CD4-positive, alpha-beta T cell treated with Interleukin-1 beta for 1 hour (primary cell): ENCODE measurements around the gene FAM210A.
"Not testable (repeated sequence)": the region's sequence is repeated elsewhere in the genome, so short reads cannot be mapped to it uniquely, and the experiment has no call there.

Source experiments
- DNase-seq, 2 donors: peaks; one replicate each; pipeline ENCODE4 v3.0.0-alpha.2; 2020 to 2022

Gene FAM210A, protein sequence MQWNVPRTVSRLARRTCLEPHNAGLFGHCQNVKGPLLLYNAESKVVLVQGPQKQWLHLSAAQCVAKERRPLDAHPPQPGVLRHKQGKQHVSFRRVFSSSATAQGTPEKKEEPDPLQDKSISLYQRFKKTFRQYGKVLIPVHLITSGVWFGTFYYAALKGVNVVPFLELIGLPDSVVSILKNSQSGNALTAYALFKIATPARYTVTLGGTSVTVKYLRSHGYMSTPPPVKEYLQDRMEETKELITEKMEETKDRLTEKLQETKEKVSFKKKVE

DNA sequence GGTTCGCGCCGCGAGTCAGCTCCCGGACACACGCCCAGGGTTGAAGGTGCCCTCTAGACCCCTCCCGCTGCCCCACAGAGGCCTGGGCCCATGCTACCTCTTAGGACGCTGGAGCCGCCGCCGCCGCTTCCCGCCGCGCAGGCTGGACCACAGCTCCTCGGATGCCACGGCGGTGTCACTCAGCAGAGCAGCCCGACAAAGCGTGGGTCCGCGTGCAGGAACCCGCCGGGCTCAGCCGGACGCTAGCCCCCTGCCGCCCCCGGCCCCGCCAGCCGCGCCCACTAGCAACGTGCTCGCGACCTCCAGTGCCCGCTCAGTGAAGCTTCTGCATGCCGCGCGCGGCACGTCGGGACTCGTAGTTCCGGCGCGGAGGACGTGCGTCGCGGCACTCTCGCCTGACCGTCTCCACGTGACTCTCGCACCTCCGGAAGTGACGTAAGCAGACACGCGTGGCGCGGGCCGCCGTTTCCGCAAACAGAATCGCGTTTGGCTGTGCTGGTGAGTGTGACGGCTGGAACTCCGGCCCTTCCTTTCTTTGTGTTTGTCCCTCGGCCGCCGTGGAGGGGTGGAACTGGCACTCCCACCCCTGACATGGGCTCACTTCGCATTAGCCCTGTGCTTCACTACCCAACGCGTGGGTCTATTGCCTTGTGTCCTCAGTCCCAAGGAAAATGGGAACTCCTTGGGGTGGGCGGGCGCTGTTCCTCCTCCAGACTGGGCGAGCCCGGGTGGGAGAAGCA lies at the start of gene FAM210A, which contains the start of gene RNMT:
Gene FAM210A, minus strand, starts transcription at position 327 of the 740 bp plus-strand sequence. CDS start 44,481 bp downstream, outside the sequence.
Gene RNMT, plus strand, starts transcription at position 442 of the 740 bp plus-strand sequence. CDS start 4,845 bp downstream, outside the sequence.
- peak; percentile 93 to 95 for DNase-seq

DNA sequence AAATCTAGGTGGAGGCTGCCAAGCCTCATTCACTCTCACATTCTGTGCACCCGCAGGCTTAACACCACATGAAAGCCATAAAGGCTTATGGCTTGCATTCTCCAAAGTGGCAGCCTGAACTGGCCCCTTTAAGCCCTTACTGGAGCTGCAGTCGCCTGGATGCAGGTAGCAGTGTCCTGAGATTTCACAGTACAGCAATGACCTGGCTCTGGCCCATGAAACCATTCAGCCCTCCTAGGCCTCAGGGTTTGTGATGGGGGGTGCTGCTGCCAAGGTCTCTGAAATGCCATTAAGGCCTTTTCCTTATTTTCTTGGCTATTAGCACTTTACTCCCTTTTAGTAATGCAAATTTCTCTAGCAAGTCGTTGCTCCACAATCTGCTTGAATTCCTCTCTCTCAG lies 48.7 kb upstream of the FAM210A start:
- no peak for DNase-seq

DNA sequence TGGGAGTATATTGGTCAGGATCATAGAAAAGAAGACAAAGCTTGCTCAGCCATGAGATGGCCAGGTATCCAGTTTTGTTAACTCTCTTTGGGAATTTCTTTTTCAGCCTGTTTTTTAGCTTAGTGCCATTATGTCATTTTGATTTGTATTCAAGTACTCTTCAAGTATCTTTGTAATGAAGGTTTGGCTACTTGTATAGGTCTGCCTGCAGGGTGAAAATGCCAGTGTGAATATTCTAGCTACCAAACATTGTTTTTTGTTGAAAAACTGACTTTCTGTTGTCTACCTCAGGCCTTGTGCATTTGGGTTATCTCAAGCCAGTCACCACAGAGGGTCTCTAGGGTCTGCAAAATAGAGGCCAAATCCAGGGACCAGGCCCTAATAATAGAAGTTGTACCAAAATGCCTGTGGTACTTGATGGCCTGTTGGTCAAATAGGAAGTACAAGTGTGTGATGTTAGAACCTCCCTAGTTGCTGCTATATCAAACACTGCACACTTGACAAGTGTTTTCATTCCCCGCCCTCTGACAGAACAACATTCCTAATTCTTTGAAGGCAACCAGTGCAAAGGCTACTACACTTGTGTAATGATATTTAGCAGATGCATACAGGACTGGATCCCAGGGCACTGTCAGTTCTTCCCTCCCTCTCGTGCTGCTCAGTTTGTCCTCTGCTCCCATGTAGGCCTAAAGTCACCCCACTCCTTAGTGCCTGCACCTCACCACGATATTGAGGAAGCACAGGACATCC lies 36.5 kb upstream of the FAM210A start:
- no peak for DNase-seq

DNA sequence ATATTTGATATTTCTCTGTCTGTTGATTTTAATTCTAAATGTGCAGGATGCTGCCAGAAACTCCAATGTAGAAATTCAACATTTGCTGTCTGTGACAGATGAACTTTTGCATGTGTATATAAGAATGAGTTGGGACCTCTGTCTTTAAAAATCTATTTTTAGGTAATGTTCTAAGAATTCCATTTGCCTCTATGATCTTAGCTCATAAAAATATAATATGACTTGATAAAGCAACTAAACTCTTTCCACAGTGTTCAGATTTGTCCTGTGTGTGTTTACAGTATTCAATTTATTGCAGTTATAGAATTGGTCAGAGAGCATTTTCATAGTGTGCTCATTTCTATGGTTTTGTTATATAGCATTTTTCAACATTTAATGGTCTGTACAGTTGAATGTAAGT lies 33.7 kb upstream of the FAM210A start:
- no peak for DNase-seq

DNA sequence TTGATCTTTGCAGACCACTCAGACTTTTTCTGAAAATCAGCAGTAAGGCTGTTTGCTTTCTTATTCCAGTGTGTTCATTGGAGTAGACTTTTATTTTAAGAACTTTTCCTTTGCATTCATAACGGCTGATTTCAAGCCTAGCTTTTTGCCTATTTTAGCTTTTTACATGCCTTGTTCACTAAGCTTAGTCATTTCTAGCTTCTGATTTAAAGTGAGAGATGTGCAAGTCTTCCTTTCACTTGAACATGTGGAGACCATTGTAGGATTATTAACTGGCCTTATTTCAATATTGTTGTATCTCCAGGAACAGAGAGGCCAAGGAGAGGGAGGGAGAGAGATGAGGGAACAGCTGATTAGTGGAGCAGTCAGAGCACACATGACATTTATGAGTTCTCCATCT lies 32.3 kb upstream of the FAM210A start:
- no peak for DNase-seq

DNA sequence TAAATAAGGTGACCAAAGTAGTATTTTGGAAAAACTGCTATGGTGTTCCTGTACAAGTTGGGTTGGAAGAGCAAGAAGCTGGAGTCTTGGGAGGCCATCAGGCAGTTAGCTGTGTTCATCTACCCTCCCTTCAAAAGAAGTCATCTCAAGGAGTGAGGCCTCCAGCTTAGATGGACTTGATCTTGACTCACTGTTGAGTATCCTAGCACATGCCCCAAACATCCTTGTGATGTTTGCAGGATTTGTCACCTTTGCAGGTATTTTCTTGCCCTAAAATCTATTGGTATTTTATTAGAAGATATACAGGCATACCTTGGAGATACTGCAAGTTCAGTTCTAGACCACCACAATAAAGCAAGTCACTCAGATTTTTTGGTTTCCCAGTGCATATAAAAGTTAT lies 30.3 kb upstream of the FAM210A start:
- DNase-seq: no peak

DNA sequence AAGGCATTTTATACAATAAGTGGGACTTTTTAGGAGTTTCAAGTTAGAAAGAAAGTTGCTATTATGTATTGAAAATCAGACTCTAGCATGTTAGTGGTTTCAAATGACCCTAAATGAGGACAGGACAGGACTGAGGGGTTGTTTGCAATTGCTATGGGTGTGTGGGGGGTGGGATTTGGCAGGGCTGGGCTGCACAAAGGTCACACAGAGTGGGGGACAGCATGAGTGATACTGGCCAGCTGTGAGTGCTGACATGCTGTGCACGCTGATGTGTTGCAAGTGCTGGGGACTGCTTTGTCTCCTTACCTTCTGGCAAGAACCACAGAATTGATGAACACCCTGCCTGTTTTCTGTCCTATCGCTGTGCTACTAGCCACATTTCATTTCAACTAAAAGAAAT lies 29.9 kb upstream of the FAM210A start:
- no peak for DNase-seq

DNA sequence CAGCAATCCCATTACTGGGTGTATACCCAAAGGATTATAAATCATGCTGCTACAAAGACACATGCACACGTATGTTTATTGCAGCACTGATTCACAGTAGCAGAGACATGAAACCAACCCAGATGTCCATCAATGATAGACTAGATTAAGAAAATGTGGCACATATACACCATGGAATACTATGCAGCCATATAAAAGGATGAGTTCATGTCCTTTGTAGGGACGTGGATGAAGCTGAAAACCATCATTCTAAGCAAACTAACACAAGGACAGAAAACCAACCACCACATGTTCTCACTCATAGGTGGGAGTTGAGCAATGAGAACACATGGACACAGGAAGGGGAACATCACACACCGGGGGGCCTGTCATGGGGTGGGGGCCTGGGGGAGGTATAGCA lies 25.2 kb upstream of the FAM210A start:
- DNase-seq: not testable (repeated sequence)

DNA sequence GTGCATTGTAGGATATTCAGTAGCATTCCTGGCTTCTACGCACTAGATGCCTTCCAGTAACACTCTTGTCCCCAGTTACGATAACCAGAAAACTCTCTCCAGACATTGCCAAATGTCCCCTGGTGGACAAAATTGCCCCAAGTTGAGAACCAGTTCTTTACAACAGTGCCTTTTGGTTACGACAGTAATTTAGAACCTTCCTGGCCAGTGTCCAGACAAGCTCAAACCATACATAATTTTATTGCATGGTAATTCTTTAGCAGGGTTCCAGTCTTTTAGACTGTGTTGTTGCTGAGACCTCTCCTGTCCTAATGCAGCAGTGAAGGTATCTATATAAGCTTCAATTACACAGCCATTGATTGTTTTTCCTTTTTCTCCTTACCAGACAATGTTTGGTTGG lies 20.3 kb upstream of the FAM210A start:
- DNase-seq: no peak

DNA sequence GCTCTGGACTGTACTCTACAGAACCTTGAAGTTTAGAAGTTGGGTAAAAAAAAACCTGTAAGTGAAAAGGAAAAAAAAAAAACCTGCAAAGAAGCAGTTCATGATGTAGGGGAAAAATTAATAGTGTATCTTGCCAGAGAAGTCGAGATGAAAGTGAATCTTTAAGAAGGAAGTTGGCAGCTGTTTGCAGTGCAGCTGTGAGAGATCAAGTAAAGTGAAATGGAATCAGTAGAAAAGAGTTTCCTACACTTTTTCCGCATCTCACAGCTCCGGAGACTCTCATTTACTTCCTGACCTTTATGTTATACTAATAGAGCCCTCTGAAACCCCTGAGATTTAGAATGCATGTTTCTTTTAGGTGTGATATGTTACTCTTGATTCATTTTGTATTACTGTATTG lies 19.3 kb upstream of the FAM210A start:
- no peak for DNase-seq

DNA sequence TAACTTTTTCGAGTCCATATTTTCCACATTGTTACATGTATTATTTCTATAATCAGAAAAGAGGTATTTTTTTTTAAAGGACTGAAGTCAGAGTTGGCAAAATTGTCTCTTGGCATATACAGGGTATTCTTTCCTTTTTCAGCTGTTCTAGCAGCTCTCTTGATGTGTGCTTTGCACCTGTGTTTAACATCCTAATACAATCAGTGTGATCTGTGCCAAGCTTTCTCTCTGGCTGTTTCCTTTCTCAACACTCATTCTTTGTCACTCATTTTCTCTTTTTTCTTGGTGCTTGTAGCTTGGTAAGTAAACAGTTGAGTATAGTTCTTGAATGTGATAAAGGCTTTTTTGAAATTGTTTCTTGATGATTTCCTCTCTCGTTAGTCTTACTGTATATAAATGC lies 9.3 kb upstream of the FAM210A start:
- DNase-seq: no peak

DNA sequence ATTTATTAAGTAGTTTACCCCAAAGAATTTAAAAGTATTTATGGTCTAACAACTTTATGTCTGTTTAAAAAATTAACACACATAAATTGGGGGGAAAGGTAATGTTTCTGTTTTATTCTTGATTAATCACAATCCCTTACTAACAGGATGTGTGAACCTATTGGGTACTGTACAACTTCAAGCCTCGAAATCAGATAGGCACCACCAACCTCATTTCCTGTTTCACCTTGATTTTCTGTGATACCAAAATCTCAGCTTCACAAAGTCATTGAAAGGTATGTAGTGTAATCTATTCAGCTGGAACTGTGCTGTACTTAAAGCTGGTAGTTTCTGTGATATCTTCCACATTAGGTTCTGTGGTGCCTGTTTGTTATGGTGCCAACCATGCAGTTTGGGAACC lies 4.1 kb upstream of the FAM210A start:
- DNase-seq: peak in 1 of 2 donors; percentile 18

DNA sequence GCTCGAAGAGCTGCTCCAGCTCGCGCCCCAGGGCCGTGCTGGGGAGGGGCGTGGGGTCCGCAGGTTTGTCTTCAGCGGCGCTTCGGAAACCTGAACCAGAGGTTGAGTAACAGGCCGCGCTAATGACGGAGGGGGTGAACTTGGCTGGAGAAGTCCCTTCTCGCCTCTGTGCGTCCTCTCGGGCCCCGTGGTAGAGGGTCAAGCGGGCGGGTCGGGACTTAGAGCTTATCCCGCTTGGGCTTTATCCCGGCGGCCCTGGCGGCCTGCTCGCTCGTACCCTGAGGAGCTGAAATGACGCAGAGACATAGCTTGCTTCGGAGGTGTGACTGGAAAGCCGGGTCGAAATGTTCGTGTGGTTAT lies 594 bp upstream of the FAM210A start:
- peak; percentile 34 to 35 for DNase-seq

DNA sequence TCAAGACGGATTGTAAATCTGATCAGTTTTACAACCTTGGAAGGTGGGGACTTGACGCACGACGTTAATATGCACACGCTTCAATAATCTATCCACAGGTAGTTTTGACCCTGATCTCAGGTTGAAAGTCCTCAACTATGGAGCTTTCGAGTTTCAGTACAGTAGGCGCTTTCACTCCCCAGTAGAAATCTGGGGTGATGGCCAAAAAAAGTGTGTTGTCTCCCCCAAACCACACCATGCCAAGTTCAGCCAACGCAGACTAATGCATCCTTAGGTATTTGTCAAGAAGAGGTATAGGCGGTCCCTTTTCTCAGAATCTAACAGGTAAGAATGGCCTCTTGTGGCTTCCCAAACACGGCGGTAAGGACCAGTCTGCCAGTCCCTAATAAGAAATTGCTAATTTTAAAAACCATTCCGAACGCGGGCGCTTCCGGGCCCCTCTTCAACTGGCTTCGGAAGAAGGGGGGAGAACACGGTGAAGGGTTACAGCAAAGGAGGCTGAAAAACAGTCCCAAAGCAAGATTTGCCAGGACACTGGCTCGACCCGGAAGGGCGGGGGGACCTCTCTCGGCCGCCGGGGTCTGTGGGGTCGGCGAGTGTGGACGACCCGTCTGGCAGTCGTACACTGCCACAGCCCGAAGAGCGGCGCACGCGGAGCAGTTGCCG lies 659 bp downstream of the FAM210A start:
- peak in 1 of 2 donors; percentile 14 for DNase-seq

DNA sequence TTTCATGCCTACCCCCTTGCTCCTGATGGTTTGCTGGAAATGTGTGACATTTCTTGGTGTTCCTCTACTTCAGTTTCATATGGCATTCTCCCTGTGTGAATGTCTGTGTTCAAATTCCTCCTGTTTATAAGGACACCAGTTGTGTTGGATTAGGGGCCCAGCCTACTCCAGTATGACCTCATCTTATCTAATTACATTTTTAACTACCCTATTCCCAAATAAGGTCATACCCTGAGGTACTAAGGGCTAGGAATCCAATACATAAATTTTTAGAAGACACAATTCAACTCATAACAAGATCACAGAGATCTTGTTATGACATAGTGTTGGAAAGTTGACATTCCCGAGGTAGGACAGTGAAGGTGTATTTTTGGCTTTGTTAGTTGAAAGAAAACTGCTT lies 5.5 kb downstream of the FAM210A start:
- no peak for DNase-seq

DNA sequence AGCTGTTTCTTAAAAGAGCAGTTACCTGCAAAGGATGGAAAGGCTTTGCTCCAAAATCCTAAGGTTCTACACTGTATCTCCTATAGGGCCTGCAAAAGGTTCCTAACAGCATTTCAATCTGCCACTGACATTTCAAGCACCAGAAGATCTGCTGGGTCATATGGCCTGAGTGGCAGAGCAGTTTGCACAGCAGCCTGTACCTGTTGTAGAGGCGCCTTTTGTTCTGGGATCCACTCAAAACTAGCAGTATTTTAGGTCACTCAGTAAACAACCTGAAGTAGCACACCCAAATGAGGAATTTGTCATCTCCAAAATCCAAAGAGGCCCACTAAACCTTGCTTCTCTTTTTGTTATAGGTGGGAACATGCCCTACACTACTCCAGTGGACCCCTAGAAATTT lies 6.2 kb downstream of the FAM210A start:
- no peak for DNase-seq

DNA sequence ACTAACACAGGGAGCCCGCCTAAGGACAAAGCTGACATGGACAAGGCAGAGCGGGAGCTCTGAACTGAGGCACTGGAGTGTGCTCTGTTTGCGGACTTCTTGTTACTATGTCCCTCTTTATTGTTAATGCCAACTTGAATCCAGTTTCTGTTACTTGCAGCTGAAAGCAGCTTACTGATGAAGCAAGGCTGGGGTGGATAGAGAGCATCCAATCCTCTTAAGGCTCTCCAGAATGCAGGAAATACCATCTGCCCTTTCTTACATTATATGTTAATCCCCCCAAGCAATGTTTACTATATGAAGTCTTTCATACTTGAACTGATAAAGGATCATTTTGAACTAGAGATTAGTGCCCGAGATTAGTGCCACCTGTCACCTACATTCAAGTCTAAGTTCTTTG lies 9.4 kb downstream of the FAM210A start:
- no peak for DNase-seq

DNA sequence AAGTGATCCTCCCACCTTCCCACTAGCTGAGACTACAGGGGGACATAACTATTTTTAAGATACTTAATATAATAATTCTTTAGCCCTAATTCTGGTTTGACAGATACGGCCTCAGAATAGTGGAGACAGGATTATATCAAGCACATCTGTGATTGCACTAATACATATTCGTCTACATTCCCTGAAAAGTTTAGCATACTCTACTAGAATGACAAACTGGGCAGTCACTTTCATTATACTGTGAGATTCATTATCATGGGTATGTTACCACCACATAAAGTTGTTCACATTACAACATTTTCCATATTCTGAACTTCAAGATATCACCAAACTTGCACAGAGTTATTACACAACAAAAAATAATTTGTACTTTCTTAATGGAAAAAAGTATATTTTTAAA lies 11.0 kb downstream of the FAM210A start:
- no peak for DNase-seq

DNA sequence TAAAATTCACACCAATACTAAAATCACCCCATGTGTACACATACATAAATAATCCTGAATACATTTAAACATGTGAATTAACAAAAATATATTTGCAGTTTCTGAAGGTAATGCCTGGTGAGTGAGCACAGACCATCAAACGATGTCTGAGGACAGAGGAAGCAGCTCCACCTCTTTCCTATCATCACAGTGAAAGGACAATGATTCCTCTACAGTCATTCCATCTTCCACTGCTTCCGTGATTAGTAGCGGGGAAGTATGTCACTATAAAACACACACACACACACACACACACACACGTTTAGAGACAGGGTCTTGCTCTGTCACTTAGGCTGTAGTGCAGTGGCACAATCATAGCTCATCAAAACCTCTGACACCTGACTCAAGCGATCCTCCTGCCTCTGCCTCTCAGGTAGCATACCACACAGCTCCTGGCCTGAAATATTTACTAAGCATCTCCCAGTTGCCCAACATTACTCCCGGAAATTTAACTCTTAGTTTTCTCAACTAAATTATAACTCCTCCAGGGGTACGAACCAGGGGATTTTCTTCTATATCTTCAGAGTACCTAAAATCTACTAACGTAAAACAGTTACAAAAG lies 12.8 kb downstream of the FAM210A start:
- no peak for DNase-seq

DNA sequence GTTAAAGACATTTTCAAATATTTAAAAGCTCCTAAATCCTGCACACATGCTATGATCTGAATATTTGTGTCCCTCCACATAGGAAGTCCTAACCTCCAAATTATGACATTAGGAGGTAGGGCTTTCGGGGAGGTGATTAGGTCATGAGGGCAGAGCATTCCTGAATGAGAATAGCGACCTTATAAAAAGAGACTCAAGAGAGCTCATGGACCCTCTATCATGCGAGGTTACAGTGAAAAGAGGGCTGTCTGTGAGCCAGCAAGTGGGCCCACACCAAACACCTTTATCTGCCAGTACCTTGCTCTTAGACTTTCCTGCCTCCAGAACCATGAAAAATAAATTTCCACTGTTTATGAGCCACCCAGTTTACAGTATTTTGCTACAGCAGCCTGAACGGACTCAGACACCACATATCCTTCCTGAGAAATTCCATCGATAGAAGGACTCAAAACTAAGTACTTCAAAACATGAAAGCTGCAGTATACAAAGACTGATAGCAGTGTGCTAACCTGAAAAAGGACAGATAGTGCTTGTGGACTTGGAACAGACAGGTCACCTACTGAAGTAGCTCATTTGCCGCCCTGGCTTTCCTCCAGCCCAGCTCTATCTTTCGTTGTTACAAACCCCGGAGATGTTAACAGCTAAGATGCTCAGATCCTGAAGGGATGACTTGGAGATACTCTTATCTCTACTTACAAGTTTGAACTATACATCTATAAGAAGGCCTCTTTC lies 13.8 kb downstream of the FAM210A start:
- DNase-seq: no peak

DNA sequence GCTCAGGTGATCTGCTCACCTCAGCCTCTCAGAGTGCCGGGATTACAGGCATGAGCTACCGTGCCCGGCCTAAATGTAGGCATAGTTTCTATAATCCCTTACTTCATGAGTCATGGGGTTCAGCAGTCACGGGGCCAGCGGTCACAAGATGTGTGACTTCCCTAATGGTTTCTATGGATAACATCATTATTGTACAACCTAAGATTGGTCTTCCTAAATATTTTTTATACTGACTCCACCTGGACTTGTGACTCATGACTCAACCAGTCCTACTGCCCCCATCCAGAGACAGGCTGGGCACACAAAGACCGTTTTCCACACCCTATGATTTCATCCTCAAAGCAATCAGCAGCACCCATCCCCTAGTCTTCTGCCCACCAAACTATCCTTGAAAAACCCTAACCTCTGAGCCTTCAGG lies 15.9 kb downstream of the FAM210A start:
- DNase-seq: no peak

DNA sequence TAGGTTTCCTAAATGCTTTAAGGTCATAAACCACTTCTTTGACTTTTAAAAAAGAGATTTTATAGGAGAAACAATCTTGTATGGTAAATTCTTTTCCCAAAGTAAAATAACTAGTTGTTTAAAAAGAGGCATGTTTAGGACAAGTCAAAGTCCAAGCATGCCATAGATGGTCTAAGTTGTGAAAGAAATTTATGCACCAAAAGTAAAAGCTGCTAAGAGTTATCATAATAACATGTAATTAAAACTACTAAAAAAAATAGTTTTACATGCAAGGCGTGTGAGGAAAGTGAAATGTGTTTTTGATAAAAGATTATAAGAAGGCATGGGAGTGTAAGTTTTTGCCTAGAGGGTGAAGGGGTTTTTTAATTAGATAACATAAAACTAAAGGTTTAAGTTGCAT lies 22.5 kb downstream of the FAM210A start:
- DNase-seq: no peak
